Measurements from ENCODE around the gene TEX2. TPM values are rescaled to one million over a fixed set of nuclear protein-coding genes. Genes with fewer than 3 reads are reported as not detected.

The TEX2 gene
- total and polyA plus RNA-seq, 2 experiments from 2014 or later: 7.5 to 17.7 TPM

- no peak overlapping the region for H2AFZ ChIP-seq
- peaks cover 11% of the 10 kb centered on the region; the same call in 1 of the 2 replicates for H3K4me1 ChIP-seq (ENCODE audit: insufficient read depth)
- peaks cover 22% of the 10 kb centered on the region for H3K27me3 ChIP-seq (ENCODE audit: insufficient read depth)
- H3K36me3 Mint-ChIP-seq (ENCODE audit: low read depth): no peaks in the 10 kb centered on the region; the same call in 2 of the 3 replicates
- ATAC-seq: no peak
- H3K9me2 ChIP-seq (ENCODE audit: insufficient read depth): peaks cover 4% of the 10 kb centered on the region; the same call in 1 of the 2 replicates
- H3K79me2 ChIP-seq (replicated peaks; ENCODE audit: insufficient read depth): peaks cover 67% of the 10 kb centered on the region
- no peak for DNase-seq (ENCODE audit: low spot score)
- 0 out of 2 replicates have a peak, but pooled peaks cover 2% of the 10 kb centered on the region for H3F3A ChIP-seq (replicated peaks; ENCODE audit: low read depth)
- no peak overlapping the region for H3K27ac Mint-ChIP-seq
- no peak overlapping the region for H3K4me3 ChIP-seq
- no peaks in the 10 kb centered on the region for H3K9me3 Mint-ChIP-seq
- H3K4me3 Mint-ChIP-seq: no peak overlapping the region
- no peak for TF ChIP-seq EZH2 (IDR thresholded peaks at IDR 0.05; ENCODE audit: low read depth, unreplicated experiment)
- TF ChIP-seq JUNB (IDR thresholded peaks at IDR 0.05; ENCODE audit: unreplicated experiment): no peak
- TF ChIP-seq POLR2AphosphoS5 (IDR thresholded peaks at IDR 0.05; ENCODE audit: low read depth): no peak
- no peak for TF ChIP-seq CTCF (conservative IDR thresholded peaks at IDR 0.05; ENCODE audit: low read depth in 2 of 2)
- no peak for TF ChIP-seq CREB1 (CRISPR knock-in tag; IDR thresholded peaks at IDR 0.05; ENCODE audit: low read depth)
- no peak for TF ChIP-seq ETS1 (IDR thresholded peaks at IDR 0.05)
- no peak for TF ChIP-seq ZNF114 (CRISPR knock-in tag; IDR thresholded peaks at IDR 0.05)
- TF ChIP-seq EZH2phosphoT487 (IDR thresholded peaks at IDR 0.05; ENCODE audit: unreplicated experiment): no peak
- no peak for TF ChIP-seq ZNF462 (CRISPR knock-in tag; IDR thresholded peaks at IDR 0.05)
- no peak for TF ChIP-seq ZNF331 (CRISPR knock-in tag; IDR thresholded peaks at IDR 0.05; ENCODE audit: low read depth)
- no peak for TF ChIP-seq STAT1 (IDR thresholded peaks at IDR 0.05; ENCODE audit: unreplicated experiment)
- no peak for TF ChIP-seq NANOG (IDR thresholded peaks at IDR 0.05; ENCODE audit: borderline replicate concordance)
- TF ChIP-seq, protein P1, sequence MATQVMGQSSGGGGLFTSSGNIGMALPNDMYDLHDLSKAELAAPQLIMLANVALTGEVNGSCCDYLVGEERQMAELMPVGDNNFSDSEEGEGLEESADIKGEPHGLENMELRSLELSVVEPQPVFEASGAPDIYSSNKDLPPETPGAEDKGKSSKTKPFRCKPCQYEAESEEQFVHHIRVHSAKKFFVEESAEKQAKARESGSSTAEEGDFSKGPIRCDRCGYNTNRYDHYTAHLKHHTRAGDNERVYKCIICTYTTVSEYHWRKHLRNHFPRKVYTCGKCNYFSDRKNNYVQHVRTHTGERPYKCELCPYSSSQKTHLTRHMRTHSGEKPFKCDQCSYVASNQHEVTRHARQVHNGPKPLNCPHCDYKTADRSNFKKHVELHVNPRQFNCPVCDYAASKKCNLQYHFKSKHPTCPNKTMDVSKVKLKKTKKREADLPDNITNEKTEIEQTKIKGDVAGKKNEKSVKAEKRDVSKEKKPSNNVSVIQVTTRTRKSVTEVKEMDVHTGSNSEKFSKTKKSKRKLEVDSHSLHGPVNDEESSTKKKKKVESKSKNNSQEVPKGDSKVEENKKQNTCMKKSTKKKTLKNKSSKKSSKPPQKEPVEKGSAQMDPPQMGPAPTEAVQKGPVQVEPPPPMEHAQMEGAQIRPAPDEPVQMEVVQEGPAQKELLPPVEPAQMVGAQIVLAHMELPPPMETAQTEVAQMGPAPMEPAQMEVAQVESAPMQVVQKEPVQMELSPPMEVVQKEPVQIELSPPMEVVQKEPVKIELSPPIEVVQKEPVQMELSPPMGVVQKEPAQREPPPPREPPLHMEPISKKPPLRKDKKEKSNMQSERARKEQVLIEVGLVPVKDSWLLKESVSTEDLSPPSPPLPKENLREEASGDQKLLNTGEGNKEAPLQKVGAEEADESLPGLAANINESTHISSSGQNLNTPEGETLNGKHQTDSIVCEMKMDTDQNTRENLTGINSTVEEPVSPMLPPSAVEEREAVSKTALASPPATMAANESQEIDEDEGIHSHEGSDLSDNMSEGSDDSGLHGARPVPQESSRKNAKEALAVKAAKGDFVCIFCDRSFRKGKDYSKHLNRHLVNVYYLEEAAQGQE (IDR thresholded peaks at IDR 0.05; ENCODE audit: unreplicated experiment): no peak
- peaks cover 15% of the 10 kb centered on the region for H4K20me1 ChIP-seq (replicated peaks; ENCODE audit: insufficient read depth)
- peaks cover 13% of the 10 kb centered on the region for H3K4me1 Mint-ChIP-seq
- H3K36me3 ChIP-seq (ENCODE audit: insufficient read depth): no peaks in the 10 kb centered on the region
- H3K27ac ChIP-seq (ENCODE audit: low read depth): no peak overlapping the region
- H3K4me2 ChIP-seq: no peak overlapping the region
- H3K27me3 Mint-ChIP-seq (ENCODE audit: insufficient read depth, low read depth, poor library complexity): peaks cover 23% of the 10 kb centered on the region
These were observed 3.6 kb downstream of the TEX2 start for GRCh38 chr17:64259426-64259825.
